ENCODE data around the gene MAST1.
"Not testable (repeated sequence)": the region's sequence is repeated elsewhere in the genome, so short reads cannot be mapped to it uniquely, and the experiment has no call there.

Gene MAST1

GRCh38 chr19:12913851-12914690 lies 75.8 kb downstream of the MAST1 start:
- peak in 6 of 11 experiments; percentile 10 to 82 (median 61); a peak in 7 of 22 replicates for TF ChIP-seq Cebpa-rat (IDR thresholded peaks at IDR 0.05)
- Histone ChIP-seq H3K4me1 (peaks cover 19 to 37% (median 29%) of the 10 kb centered on the region in 10 experiments), H4K20me1 (no peaks in the 10 kb centered on the region), H3K27ac (peak overlapping the region; percentile 34 to 87 (median 80); a peak in 20 of 22 replicates), H3K36me3 (no peaks in the 10 kb centered on the region), H3K27me3 (no peaks in the 10 kb centered on the region), H3K4me3 (no peak overlapping the region; a peak in 2 of 20 replicates), H3K9ac (peak overlapping the region in 9 of 11 experiments; percentile 58 to 79 (median 68); a peak in 18 of 22 replicates), H3K9me3 (replicated peaks in 1 of 11) (no peaks in the 10 kb centered on the region), H3K4me2 (peak overlapping the region; percentile 43 to 77 (median 66))

GRCh38 chr19:12915860-12916259 lies 77.5 kb downstream of the MAST1 start:
- Histone ChIP-seq H3K4me1 (peaks cover 20 to 42% (median 29%) of the 10 kb centered on the region in 10 experiments), H3K9ac (peak overlapping the region in 1 of 11 experiments; percentile 6; a peak in 1 of 22 replicates), H3K27ac (peak overlapping the region in 6 of 11 experiments; percentile 11 to 87 (median 79); a peak in 4 of 22 replicates)
- not testable (repeated sequence) for H3K4me3 ChIP-seq; H3K4me2 ChIP-seq; H3K36me3 ChIP-seq; H3K9me3 ChIP-seq (replicated peaks in 1 of 11); H3K27me3 ChIP-seq; H4K20me1 ChIP-seq

- no peaks in the 10 kb centered on the region for H3K27me3 ChIP-seq
- H3K4me3 ChIP-seq = no peak overlapping the region
- H3K9ac ChIP-seq = no peak overlapping the region
- H3K9me3 ChIP-seq (replicated peaks in 1 of 11) = no peaks in the 10 kb centered on the region
- H3K27ac ChIP-seq = peak overlapping the region in 4 of 11 experiments; percentile 75 to 87 (median 78); a peak in 4 of 22 replicates
- H3K4me2 ChIP-seq = peak overlapping the region in 7 of 11 experiments; percentile 51 to 89 (median 76); a peak in 9 of 22 replicates
- TF ChIP-seq Cebpa-rat (IDR thresholded peaks at IDR 0.05) = no peak
- peaks cover 17 to 35% (median 26%) of the 10 kb centered on the region in 10 experiments for H3K4me1 ChIP-seq
- peaks cover 12 to 33% (median 14%) of the 10 kb centered on the region in 11 experiments for H3K36me3 ChIP-seq
- peaks cover 0 to 22% (median 0%) of the 10 kb centered on the region in 11 experiments; a peak in 7 of 22 replicates for H4K20me1 ChIP-seq
Measured at GRCh38 chr19:12918253-12918652, 79.9 kb downstream of the MAST1 start.

- no peak overlapping the region for H3K4me3 ChIP-seq
- H3K27me3 ChIP-seq = no peaks in the 10 kb centered on the region
- no peak overlapping the region for H3K9ac ChIP-seq
- no peak overlapping the region for H3K4me2 ChIP-seq
- H3K27ac ChIP-seq = 0 out of 22 replicates have a peak overlapping the region, but pooled peaks of 1 of the 11 experiments have one; percentile 13
- H4K20me1 ChIP-seq = peaks cover 0 to 41% (median 0%) of the 10 kb centered on the region in 11 experiments; a peak in 8 of 22 replicates
- H3K4me1 ChIP-seq = peaks cover 3 to 17% (median 7%) of the 10 kb centered on the region in 10 experiments; a peak in 11 of 20 replicates
- H3K9me3 ChIP-seq (replicated peaks in 1 of 11) = no peaks in the 10 kb centered on the region
- no peak for TF ChIP-seq Cebpa-rat (IDR thresholded peaks at IDR 0.05)
- H3K36me3 ChIP-seq = peaks cover 40 to 61% (median 42%) of the 10 kb centered on the region in 11 experiments
Measured at GRCh38 chr19:12921047-12921446, 82.7 kb downstream of the MAST1 start.

GRCh38 chr19:12922959-12923358 lies 84.6 kb downstream of the MAST1 start:
- Histone ChIP-seq H3K36me3 (peaks cover 59 to 80% (median 61%) of the 10 kb centered on the region in 11 experiments), H3K9me3 (replicated peaks in 1 of 11) (no peaks in the 10 kb centered on the region), H4K20me1 (peaks cover 0 to 48% (median under 1%) of the 10 kb centered on the region in 11 experiments; a peak in 8 of 22 replicates), H3K9ac (no peak overlapping the region), H3K27ac (no peak overlapping the region), H3K4me1 (peaks cover 3 to 16% (median 7%) of the 10 kb centered on the region in 10 experiments; a peak in 11 of 20 replicates), H3K4me3 (no peak overlapping the region), H3K27me3 (no peaks in the 10 kb centered on the region), H3K4me2 (no peak overlapping the region)
- no peak for TF ChIP-seq Cebpa-rat (IDR thresholded peaks at IDR 0.05)

All from BLaER1 treated with 17β-estradiol and CSF1 and Interleukin-3, amounts not matched to agents 10 nM and 100 nM (cell line).